GM10266 (cell line): ENCODE data around the gene MUC2.

Source experiments
- DNase-seq: peaks from one replicate; pipeline ENCODE4 v3.0.0; 2012; ENCODE audit errors: extremely low spot score
- TF ChIP-seq, protein P1 (sequence below): IDR thresholded peaks from 2 replicates; pipeline ENCODE4 v1.5.1; 2012; ENCODE audit warnings: mild to moderate bottlenecking, low read depth; ENCODE audit not compliant: control insufficient read depth, insufficient read depth; ENCODE audit errors: missing control alignments

Gene MUC2

DNA sequence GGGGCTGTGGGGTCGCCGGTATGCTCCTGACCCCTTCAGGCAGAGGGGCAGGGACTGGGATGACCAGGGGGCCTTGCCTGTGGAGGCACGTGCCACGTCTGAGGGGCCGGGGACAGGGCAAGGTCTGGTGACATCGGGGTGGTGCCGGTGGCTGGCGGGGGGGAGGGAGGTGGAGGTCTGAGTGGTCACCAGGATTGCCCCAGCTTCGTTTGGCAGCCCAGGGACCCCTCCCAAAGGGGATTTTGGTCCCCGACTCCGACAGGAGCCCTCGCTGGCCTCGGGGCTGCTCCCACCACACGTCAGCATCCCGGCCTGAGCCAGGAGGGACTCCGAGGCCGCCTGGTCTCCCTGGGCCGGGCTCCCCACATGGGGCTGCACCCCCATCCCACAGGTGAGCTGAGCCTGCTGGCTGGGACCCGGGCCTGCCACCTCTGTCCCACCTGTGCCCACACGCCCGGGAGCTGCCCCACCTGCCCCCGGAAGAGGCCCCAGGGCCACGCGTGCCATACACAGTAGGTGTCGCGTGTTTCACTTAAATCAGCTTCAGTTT lies 37.1 kb upstream of the MUC2 start:
- TF ChIP-seq, protein P1, sequence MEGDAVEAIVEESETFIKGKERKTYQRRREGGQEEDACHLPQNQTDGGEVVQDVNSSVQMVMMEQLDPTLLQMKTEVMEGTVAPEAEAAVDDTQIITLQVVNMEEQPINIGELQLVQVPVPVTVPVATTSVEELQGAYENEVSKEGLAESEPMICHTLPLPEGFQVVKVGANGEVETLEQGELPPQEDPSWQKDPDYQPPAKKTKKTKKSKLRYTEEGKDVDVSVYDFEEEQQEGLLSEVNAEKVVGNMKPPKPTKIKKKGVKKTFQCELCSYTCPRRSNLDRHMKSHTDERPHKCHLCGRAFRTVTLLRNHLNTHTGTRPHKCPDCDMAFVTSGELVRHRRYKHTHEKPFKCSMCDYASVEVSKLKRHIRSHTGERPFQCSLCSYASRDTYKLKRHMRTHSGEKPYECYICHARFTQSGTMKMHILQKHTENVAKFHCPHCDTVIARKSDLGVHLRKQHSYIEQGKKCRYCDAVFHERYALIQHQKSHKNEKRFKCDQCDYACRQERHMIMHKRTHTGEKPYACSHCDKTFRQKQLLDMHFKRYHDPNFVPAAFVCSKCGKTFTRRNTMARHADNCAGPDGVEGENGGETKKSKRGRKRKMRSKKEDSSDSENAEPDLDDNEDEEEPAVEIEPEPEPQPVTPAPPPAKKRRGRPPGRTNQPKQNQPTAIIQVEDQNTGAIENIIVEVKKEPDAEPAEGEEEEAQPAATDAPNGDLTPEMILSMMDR: no peak
- no peak for DNase-seq

DNA sequence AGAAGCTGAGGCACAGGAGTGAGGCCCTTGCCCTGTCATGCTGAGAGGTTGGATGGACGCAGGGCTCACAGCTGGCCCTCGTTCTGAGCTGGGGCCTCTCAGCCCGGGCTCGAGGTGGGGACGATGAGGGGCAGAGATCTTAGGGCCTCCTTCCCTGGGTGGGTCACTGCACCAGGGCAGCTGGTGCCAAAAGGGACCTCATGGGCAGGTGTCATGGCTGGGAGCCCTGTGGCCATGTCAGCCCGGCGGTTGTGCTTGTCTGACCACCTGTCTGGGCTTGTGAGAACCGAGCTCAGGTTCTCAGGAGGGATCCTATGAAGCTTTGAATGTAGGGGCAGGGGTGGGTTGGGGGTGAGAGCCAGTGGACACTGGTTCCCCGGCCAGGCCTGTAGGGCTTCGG lies 36.3 kb upstream of the MUC2 start:
- TF ChIP-seq, protein P1: no peak

DNA sequence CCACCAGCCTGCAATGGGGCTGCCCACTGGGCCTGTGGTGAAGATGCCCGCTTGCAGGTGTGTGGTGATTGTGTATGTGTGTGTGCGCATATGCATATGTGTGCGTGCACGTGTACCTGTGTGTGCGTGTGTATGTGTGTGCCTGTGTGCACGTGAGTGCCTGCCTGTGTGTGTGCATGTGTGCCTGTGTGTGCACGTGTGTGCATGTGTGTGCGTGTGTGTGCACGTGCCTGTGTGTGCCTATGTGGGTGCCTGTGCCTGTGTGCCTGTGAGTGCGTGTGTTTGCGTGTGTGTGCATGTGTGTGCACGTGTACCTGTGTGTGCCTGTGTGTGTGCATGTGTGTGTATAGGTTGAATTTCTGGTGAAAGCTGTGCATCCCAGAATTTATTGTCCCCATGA lies 35.8 kb upstream of the MUC2 start:
- TF ChIP-seq, protein P1: no peak
- DNase-seq: no peak

More for the DNA sequence above, 36.3 kb upstream of the MUC2 start:
- no peak for DNase-seq

DNA sequence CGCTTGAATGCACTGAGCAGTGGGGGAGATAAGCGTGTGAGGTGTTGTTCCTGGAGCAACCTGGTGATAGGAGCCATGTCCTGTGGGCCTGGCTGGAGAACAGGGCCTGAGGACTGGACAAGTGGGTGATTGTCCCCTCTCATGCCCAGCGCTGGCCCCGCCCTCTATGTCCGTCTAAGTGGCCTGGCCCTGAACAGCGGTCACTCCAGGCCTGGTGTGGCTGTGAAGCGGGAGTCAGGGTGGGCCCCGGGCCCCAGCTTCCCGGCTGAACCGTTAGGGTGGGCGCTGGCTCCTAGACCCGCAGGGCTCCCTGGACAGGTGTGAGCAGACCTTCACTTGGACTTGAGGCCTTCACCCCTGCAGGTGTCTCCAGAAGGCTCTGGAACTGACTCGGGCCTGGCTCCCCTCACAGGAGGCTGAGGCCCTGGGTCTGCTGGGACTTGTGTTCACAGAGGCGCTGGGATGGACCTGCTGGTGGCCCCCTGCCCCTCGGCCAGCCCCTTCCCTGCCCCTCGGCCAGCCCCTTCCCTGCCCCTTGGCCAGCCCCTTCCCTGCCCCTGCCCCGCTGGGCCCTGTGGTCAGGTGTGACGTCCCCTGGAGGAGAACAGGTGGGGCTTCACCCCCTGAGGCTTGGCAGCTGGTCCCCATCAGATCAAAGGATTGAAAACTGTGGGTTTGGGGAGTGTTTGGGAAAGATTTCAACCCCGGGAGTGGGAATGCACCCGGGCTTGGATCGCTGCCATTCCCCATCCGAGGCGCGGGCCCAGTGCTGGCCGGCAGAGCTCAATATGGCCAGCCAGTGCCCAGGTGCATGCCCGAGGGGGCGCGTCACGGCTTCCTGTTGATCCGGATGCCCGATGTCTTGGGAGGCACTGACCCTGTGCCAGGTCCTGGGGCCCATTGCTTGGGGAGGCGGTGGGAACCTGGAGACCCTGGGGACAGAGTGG lies 34.9 kb upstream of the MUC2 start:
- TF ChIP-seq, protein P1: no peak
- no peak for DNase-seq

DNA sequence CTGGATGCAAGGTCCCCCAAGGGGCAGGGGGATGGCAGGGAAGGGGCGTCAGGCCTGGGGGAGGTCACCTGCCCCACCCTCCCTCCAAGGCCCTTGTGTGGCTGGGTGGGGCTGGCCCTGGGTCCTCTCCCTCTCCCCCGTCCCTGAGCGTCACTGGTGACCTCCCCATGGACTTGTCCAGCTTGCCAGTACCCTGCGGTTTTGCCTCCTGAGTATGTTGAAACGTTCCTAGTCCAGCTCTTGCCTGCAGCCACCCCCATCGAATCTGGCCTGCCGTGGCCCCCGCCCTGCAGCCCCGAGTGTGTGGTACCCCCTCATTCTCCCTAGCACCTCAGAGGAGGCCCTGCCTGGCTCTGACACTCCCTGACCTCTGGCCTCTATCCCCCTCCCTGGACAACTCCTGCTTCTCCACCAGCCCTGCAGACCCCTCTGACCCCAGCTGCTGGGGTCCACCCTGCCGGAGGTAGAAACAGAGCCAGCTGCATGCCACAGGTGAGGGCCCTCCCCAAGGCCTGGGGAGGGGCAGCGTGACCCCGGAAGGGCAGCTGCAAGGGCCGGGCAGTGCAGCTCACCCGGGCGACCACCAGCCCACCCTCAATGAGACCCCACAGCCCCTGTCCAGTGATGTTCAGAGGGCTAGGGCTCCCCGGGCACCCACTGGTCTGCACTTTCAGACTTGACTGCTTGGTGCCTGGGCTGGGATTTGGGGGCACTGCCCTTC lies 34.1 kb upstream of the MUC2 start:
- DNase-seq: no peak
- TF ChIP-seq, protein P1: no peak

DNA sequence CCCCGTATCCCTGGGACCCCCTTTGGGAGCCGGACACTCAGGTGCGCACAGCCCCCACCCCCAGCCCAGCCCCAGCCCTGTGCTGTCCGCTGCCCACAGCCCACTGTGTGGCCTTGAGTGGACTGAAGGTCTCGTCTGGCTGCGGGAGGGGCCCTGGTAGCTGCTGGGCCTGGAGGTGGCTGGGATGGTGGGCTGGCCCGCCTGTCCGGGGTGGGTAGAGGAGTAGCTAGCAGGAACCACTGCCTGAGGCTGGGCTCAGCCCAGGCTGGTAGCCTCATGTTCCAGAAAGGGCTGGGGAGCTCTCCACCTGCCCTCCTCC lies 33.6 kb upstream of the MUC2 start:
- no peak for DNase-seq
- TF ChIP-seq, protein P1: no peak
